ENCODE results near the gene RAB1B.
"Not testable (repeated sequence)": the region's sequence is repeated elsewhere in the genome, so short reads cannot be mapped to it uniquely, and the experiment has no call there.

DNA sequence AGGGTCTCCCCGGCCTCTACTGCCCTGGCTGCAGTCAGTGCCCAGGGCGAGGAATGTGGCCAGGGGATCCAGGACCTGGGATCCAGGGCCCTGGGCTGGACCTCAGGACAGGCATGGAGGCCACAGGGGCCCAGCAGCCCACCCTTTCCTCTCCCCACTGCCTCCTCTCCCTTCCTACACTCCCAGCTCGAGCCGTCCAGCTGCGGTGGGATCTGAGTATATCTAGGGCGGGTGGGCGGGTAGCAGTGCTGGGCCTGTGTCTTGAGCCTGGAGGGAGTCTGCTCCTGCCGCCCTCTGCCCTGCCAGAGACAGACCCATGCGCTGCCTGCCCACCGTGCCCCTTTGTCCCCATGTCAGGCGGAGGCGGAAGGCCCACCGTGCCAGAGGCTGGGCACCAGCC is 8.2 kb downstream of the RAB1B start:
- TF ChIP-seq POLR2A (IDR thresholded peaks at IDR 0.05) = not testable (repeated sequence)
- TF ChIP-seq, protein P1, sequence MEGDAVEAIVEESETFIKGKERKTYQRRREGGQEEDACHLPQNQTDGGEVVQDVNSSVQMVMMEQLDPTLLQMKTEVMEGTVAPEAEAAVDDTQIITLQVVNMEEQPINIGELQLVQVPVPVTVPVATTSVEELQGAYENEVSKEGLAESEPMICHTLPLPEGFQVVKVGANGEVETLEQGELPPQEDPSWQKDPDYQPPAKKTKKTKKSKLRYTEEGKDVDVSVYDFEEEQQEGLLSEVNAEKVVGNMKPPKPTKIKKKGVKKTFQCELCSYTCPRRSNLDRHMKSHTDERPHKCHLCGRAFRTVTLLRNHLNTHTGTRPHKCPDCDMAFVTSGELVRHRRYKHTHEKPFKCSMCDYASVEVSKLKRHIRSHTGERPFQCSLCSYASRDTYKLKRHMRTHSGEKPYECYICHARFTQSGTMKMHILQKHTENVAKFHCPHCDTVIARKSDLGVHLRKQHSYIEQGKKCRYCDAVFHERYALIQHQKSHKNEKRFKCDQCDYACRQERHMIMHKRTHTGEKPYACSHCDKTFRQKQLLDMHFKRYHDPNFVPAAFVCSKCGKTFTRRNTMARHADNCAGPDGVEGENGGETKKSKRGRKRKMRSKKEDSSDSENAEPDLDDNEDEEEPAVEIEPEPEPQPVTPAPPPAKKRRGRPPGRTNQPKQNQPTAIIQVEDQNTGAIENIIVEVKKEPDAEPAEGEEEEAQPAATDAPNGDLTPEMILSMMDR (IDR thresholded peaks at IDR 0.05) = not testable (repeated sequence)
